ENCODE data around the gene MADD. TPM values are rescaled to one million over a fixed set of nuclear protein-coding genes. Genes with fewer than 3 reads are reported as not detected.

Gene MADD
- total RNA-seq, 1 experiment from 2014 or later = 24.8 TPM

DNA sequence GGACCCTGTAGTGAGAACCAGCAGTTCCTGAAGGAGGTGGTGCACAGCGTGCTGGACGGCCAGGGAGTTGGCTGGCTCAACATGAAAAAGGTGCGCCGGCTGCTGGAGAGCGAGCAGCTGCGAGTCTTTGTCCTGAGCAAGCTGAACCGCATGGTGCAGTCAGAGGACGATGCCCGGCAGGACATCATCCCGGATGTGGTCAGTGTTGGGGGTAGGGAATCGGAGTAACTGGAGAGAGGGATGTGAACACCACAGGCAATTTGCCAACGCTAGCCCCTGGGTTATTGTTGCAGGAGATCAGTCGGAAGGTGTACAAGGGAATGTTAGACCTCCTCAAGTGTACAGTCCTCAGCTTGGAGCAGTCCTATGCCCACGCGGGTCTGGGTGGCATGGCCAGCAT, 19.9 kb downstream of the MADD start:
- POLR2A ChIA-PET = no interaction called here
- CTCF ChIA-PET = interaction anchor here (0.6 kb wide), 1 partner anchor 399 kb away, joined by 3 read pairs; no protein-coding TSS in a partner anchor
- no peaks in the 10 kb centered on the region for H3K4me1 Mint-ChIP-seq (ENCODE audit: insufficient read depth, unreplicated experiment)
- no peak overlapping the region for H3K4me3 Mint-ChIP-seq (ENCODE audit: unreplicated experiment)
- no peaks in the 10 kb centered on the region for H3K9me3 Mint-ChIP-seq (ENCODE audit: unreplicated experiment)
- DNase-seq (ENCODE audit: unreplicated experiment) = no peak
- no peak for TF ChIP-seq CTCF (IDR thresholded peaks at IDR 0.05; ENCODE audit: unreplicated experiment)
- no TSS peak for BruUV-seq (replicated peaks)
- H3K36me3 Mint-ChIP-seq (ENCODE audit: insufficient read depth, unreplicated experiment) = peaks cover 79% of the 10 kb centered on the region
- H3K27ac Mint-ChIP-seq (ENCODE audit: low read depth, unreplicated experiment) = no peak overlapping the region
- intact Hi-C loops (cut with micrococcal nuclease) = no loop called here
- no peaks in the 10 kb centered on the region for H3K27me3 Mint-ChIP-seq (ENCODE audit: insufficient read depth, unreplicated experiment)

GRCh38 chr11:47295385-47295784, 25.5 kb downstream of the MADD start:
- Mint-ChIP-seq H3K36me3 (ENCODE audit: insufficient read depth, unreplicated experiment) (peaks cover 83% of the 10 kb centered on the region), H3K27ac (ENCODE audit: low read depth, unreplicated experiment) (no peak overlapping the region), H3K9me3 (ENCODE audit: unreplicated experiment) (no peaks in the 10 kb centered on the region), H3K4me1 (ENCODE audit: insufficient read depth, unreplicated experiment) (no peaks in the 10 kb centered on the region), H3K27me3 (ENCODE audit: insufficient read depth, unreplicated experiment) (no peaks in the 10 kb centered on the region), H3K4me3 (ENCODE audit: unreplicated experiment) (no peak overlapping the region)
- BruUV-seq (replicated peaks) = no TSS peak
- intact Hi-C loops (cut with micrococcal nuclease) = no loop called here
- ChIA-PET POLR2A (interaction anchor here (1.0 kb wide), 1 partner anchor 25 kb away, joined by 4 read pairs; no protein-coding TSS in a partner anchor), CTCF (no interaction called here)
- DNase-seq (ENCODE audit: unreplicated experiment) = no peak
- TF ChIP-seq CTCF (IDR thresholded peaks at IDR 0.05; ENCODE audit: unreplicated experiment) = no peak

GRCh38 chr11:47296045-47296444, 26.1 kb downstream of the MADD start:
- CTCF ChIA-PET = no interaction called here

GRCh38 chr11:47299078-47299477, 29.1 kb downstream of the MADD start:
- H3K36me3 Mint-ChIP-seq (ENCODE audit: insufficient read depth, unreplicated experiment) = peaks cover 74% of the 10 kb centered on the region
- no peaks in the 10 kb centered on the region for H3K4me1 Mint-ChIP-seq (ENCODE audit: insufficient read depth, unreplicated experiment)
- ChIA-PET POLR2A (no interaction called here), CTCF (interaction anchor here (1.4 kb wide), 1 partner anchor 56 kb away, joined by 3 read pairs; no protein-coding TSS in a partner anchor)
- no peak overlapping the region for H3K27ac Mint-ChIP-seq (ENCODE audit: low read depth, unreplicated experiment)
- DNase-seq (ENCODE audit: unreplicated experiment) = no peak
- no peak for TF ChIP-seq CTCF (IDR thresholded peaks at IDR 0.05; ENCODE audit: unreplicated experiment)
- H3K9me3 Mint-ChIP-seq (ENCODE audit: unreplicated experiment) = peaks cover 8% of the 10 kb centered on the region
- H3K4me3 Mint-ChIP-seq (ENCODE audit: unreplicated experiment) = no peak overlapping the region
- H3K27me3 Mint-ChIP-seq (ENCODE audit: insufficient read depth, unreplicated experiment) = no peaks in the 10 kb centered on the region
- intact Hi-C loops (cut with micrococcal nuclease) = no loop called here
- BruUV-seq (replicated peaks) = no TSS peak

More at GRCh38 chr11:47296045-47296444, 26.1 kb downstream of the MADD start:
- Mint-ChIP-seq H3K27ac (ENCODE audit: low read depth, unreplicated experiment) (no peak overlapping the region), H3K36me3 (ENCODE audit: insufficient read depth, unreplicated experiment) (peaks cover 79% of the 10 kb centered on the region), H3K4me1 (ENCODE audit: insufficient read depth, unreplicated experiment) (no peaks in the 10 kb centered on the region), H3K9me3 (ENCODE audit: unreplicated experiment) (no peaks in the 10 kb centered on the region), H3K27me3 (ENCODE audit: insufficient read depth, unreplicated experiment) (no peaks in the 10 kb centered on the region), H3K4me3 (ENCODE audit: unreplicated experiment) (no peak overlapping the region)
- TF ChIP-seq CTCF (IDR thresholded peaks at IDR 0.05; ENCODE audit: unreplicated experiment) = no peak
- POLR2A ChIA-PET = interaction anchor here (1.0 kb wide), 1 partner anchor 25 kb away, joined by 4 read pairs; no protein-coding TSS in a partner anchor
- no peak for DNase-seq (ENCODE audit: unreplicated experiment)
- intact Hi-C loops (cut with micrococcal nuclease) = no loop called here
- no TSS peak for BruUV-seq (replicated peaks)
